ENCODE data around the gene SIRT5. TPM values are rescaled to one million over a fixed set of nuclear protein-coding genes. Genes with fewer than 3 reads are reported as not detected.

The SIRT5 gene
- total RNA-seq, 1 experiment from 2014 or later = 31.6 TPM

- DNase-seq (ENCODE audit: low read depth) = no peak
- in situ Hi-C loops (cut with HindIII; ENCODE audit: low pct_unique_long_range_greater_than_20kb, low sequenced_read_pairs) = no loop called here
Observed at GRCh38 chr6:13660273-13660672, 85.9 kb downstream of the SIRT5 start.

DNA sequence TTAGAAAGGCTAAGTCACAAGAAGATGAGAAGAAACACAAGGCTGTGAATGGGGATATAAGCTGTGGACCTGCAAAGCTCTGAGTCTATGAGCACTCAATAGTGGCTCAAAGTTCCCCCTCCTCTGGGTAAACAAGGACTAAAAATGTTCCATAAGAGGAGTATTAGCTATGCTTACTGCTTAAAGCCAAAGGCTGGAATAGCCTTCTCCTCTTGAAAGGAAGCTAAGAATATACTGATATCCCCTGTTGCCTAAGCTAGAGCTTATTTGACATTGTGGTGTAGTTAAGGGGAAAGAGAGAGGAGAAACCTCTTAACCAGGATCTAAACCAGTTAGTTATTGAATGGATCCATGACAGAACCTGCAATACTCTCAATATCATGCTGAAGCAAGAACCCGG is 86.5 kb downstream of the SIRT5 start:
- in situ Hi-C loops (cut with HindIII; ENCODE audit: low pct_unique_long_range_greater_than_20kb, low sequenced_read_pairs) = no loop called here
- DNase-seq (ENCODE audit: low read depth) = no peak

- DNase-seq (ENCODE audit: low read depth) = no peak
- in situ Hi-C loops (cut with HindIII; ENCODE audit: low pct_unique_long_range_greater_than_20kb, low sequenced_read_pairs) = no loop called here
Observed at GRCh38 chr6:13661647-13662046, 87.2 kb downstream of the SIRT5 start.

DNA sequence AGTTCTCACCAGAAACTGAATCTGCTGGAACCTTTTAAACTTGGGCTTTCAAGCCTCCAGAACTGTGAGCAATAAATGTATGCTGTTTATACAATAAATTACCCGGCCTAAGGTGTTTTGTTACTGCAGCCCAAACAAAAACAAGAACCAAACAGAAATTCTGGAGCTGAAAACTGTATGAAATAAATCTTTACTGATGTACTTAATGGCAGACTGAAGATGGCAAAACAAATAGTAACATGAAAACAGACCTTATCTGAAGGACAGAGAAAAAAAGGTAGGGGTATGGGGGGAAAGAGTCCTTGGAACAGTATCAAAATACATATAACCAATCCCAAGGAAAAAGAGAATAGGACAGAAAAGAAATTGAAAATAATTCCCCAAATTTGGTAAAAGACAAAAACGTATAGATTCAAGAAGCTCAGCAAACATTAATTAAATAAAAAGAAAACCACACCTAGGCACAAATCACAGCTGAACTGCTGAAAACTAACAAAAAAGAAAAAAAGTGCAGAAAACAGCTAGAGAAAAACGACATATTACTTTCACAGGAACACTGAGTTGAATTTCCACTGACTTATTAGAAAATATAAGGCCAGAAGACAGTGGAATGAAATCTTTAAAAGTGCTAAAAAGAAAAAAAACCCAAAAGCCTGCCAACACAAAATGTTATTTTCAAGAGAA is 88.4 kb downstream of the SIRT5 start:
- no peak for DNase-seq (ENCODE audit: low read depth)
- in situ Hi-C loops (cut with HindIII; ENCODE audit: low pct_unique_long_range_greater_than_20kb, low sequenced_read_pairs) = no loop called here

- DNase-seq (ENCODE audit: low read depth) = no peak
- in situ Hi-C loops (cut with HindIII; ENCODE audit: low pct_unique_long_range_greater_than_20kb, low sequenced_read_pairs) = no loop called here
Observed at GRCh38 chr6:13663986-13664385, 89.6 kb downstream of the SIRT5 start.

Other genes with a start within 250 kb of the SIRT5 start
- gene TBC1D7, start 246.1 kb upstream of the SIRT5 start, total RNA-seq (2014; rRNA removed; shearing (Covaris generic); ENCODE audit: low replicate concordance) = 44.6 and 48.1 TPM in 2 replicates
- 0.93 and 2.2 TPM in 2 replicates for gene GFOD1, start 87.0 kb upstream of the SIRT5 start, total RNA-seq (2014; rRNA removed; shearing (Covaris generic); ENCODE audit: low replicate concordance)
- gene NOL7, start 40.7 kb downstream of the SIRT5 start, total RNA-seq (2014; rRNA removed; shearing (Covaris generic); ENCODE audit: low replicate concordance) = 138 and 143 TPM in 2 replicates
- 16.4 and 27.6 TPM in 2 replicates for gene RANBP9, start 137.2 kb downstream of the SIRT5 start, total RNA-seq (2014; rRNA removed; shearing (Covaris generic); ENCODE audit: low replicate concordance)
- 21.6 and 26.5 TPM in 2 replicates for gene MCUR1, start 240.0 kb downstream of the SIRT5 start, total RNA-seq (2014; rRNA removed; shearing (Covaris generic); ENCODE audit: low replicate concordance)

Data from Caki2 (cell line).